ENCODE measurements around the gene POLR2E. TPM values are rescaled to one million over a fixed set of nuclear protein-coding genes. Genes with fewer than 3 reads are reported as not detected.

POLR2E gene
- total and polyA plus RNA-seq, 10 of the 15 experiments (the other 5 are each of a cell fraction or from before 2014, with no cell fraction given), result 4.0 to 487 (median 200) TPM

GRCh38 chr19:1104311-1105007, 9.3 kb upstream of the POLR2E start (continued):
- TF ChIP-seq, protein P1, sequence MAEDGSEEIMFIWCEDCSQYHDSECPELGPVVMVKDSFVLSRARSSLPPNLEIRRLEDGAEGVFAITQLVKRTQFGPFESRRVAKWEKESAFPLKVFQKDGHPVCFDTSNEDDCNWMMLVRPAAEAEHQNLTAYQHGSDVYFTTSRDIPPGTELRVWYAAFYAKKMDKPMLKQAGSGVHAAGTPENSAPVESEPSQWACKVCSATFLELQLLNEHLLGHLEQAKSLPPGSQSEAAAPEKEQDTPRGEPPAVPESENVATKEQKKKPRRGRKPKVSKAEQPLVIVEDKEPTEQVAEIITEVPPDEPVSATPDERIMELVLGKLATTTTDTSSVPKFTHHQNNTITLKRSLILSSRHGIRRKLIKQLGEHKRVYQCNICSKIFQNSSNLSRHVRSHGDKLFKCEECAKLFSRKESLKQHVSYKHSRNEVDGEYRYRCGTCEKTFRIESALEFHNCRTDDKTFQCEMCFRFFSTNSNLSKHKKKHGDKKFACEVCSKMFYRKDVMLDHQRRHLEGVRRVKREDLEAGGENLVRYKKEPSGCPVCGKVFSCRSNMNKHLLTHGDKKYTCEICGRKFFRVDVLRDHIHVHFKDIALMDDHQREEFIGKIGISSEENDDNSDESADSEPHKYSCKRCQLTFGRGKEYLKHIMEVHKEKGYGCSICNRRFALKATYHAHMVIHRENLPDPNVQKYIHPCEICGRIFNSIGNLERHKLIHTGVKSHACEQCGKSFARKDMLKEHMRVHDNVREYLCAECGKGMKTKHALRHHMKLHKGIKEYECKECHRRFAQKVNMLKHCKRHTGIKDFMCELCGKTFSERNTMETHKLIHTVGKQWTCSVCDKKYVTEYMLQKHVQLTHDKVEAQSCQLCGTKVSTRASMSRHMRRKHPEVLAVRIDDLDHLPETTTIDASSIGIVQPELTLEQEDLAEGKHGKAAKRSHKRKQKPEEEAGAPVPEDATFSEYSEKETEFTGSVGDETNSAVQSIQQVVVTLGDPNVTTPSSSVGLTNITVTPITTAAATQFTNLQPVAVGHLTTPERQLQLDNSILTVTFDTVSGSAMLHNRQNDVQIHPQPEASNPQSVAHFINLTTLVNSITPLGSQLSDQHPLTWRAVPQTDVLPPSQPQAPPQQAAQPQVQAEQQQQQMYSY (CRISPR knock-in tag; IDR thresholded peaks at IDR 0.05), result no peak
- TF ChIP-seq MXI1 (IDR thresholded peaks at IDR 0.05; ENCODE audit: low read depth, low read length) (peak; percentile 46; the same call in 1 of the 2 replicates), RAD51 (IDR thresholded peaks at IDR 0.05) (no peak), JUNB (IDR thresholded peaks at IDR 0.05) (no peak), SMAD1 (IDR thresholded peaks at IDR 0.05; ENCODE audit: low read depth, partially characterized antibody) (no peak), HDGF (IDR thresholded peaks at IDR 0.05) (no peak), NR2C2 (IDR thresholded peaks at IDR 0.05; ENCODE audit: borderline replicate concordance, control insufficient read depth, insufficient read length, low read depth) (no peak), LARP7 (IDR thresholded peaks at IDR 0.05) (peak; percentile 82), ZNF687 (IDR thresholded peaks at IDR 0.05) (peak; percentile 40; the same call in 1 of the 2 replicates), ZSCAN29 (IDR thresholded peaks at IDR 0.05) (no peak), SMARCA5 (IDR thresholded peaks at IDR 0.05) (no peak), KLF5 (IDR thresholded peaks at IDR 0.05; ENCODE audit: partially characterized antibody) (peak; percentile 47), ZNF622 (IDR thresholded peaks at IDR 0.05) (no peak), POU2F2 (IDR thresholded peaks at IDR 0.05; ENCODE audit: borderline replicate concordance, low read depth, low read length) (no peak), MAX (IDR thresholded peaks at IDR 0.05; ENCODE audit: low read depth, low read length) (no peak), NRF1 (conservative IDR thresholded peaks at IDR 0.05; ENCODE audit: low read depth, low read length) (no peak), MTA2 (IDR thresholded peaks at IDR 0.05; ENCODE audit: low read depth) (no peak), E2F4 (IDR thresholded peaks at IDR 0.05; ENCODE audit: low read depth, low read length) (no peak)
- TF ChIP-seq, protein P2, sequence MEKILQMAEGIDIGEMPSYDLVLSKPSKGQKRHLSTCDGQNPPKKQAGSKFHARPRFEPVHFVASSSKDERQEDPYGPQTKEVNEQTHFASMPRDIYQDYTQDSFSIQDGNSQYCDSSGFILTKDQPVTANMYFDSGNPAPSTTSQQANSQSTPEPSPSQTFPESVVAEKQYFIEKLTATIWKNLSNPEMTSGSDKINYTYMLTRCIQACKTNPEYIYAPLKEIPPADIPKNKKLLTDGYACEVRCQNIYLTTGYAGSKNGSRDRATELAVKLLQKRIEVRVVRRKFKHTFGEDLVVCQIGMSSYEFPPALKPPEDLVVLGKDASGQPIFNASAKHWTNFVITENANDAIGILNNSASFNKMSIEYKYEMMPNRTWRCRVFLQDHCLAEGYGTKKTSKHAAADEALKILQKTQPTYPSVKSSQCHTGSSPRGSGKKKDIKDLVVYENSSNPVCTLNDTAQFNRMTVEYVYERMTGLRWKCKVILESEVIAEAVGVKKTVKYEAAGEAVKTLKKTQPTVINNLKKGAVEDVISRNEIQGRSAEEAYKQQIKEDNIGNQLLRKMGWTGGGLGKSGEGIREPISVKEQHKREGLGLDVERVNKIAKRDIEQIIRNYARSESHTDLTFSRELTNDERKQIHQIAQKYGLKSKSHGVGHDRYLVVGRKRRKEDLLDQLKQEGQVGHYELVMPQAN (conservative IDR thresholded peaks at IDR 0.05), result peak; percentile 82

Data from GM12878 (cell line).